Activated CD8-positive, alpha-beta memory T cell treated with anti-CD3 and anti-CD28 coated beads for 4 hours (primary cell): ENCODE data around the gene KCNQ1OT1.
"Not testable (repeated sequence)": the region's sequence is repeated elsewhere in the genome, so short reads cannot be mapped to it uniquely, and the experiment has no call there.

Experiments
- DNase-seq, 2 donors: peaks; one replicate each; pipeline ENCODE4 v3.0.0-alpha.2; 2020; ENCODE audit warnings: low read depth in 2 of 2

KCNQ1OT1 gene

DNA sequence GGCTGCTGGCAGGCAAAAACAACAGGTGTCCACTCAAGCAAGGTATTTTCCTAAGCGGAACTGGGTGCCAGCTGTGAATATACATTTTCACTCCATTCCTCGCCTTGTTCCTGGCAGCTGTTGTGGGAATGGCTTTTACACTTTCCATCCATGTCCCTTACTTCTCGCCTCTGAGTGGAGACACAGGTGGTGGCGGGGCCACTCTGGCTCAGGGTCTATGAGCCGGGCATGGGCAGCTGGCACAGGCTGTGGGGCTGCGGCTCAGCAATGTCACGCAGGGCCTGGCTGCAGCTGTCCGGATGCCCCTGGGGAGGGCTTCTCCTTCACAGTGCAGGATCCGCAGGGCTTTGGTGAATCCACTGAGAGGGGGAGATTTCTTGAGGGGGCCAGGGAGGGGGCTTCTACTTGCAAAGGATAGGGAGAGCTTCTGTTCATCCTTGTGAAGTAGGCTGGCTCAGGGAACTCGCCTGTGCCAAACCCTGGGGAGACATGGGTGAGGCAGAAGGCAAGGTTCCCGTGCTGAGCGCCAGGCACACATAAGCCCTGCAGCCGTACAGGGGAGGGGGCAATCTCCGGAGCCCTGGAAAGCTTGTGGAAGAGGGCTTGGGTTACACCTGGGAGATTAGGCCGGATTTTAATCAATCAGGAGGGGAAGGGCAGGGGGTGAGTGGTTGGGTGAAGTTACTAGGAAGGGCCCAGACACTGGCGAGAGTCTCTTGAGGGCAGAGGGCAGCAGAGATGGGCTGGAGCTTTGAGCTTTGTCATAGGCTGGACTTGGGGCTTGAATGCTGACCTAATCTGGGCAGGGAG, 45.7 kb downstream of the KCNQ1OT1 start:
- DNase-seq, result no peak

DNA sequence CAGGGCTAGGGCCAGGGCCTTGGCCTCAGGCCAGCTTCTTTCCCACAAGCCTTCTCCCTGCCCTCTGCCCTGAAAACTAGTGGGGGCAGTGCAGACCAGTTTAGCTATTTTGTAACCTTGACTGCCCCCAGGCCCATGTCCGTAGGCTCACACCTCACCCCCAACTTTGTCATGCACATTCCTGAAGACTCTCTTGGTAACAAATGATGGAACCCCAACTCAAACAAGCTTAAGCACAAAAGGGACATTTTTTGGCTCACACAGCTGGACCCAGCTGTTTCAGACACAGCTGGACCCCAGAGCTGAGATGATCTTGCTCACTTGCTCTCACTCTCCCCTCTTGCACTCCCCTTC, 46.6 kb downstream of the KCNQ1OT1 start:
- no peak for DNase-seq

DNA sequence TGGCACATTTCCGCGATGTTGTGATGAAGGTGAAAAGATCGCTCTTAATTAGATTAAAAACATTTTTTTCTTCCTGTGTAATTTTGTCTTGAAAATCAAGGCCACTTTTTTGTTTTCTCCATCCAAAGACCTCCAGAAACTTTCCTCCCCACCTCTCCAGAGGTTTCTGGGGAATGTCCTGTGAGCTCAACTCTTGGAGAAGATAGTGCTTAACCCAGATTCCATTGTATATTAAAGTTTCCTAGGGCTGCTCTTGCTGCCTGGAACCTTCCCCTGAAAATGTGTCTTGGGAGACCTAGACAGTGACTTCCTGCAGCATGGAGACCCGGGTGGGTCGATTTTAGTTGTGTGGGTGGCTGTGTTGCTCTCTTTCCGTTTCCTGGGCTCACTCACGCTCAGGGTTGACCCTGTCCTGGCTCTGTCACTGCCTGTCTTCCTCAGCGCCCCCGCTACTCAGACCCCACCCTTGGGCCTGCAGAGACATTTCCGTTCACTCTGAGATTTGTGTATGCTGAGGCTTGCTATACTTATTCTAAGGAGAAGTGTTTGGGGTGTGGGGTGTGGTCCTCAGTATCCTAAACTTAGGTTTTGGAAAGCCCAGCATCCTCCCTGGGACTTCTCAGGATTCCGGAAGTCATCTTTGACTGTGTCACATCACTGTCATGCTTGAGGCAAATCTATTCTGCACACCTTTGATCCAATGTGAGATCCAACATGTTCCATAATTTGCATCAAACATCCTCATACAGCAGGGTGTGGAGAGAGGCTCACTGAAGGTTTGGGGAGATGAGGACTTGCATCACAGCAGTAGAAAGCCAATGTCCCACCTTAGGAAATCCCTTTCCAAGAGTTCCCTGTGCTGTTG, 47.2 kb downstream of the KCNQ1OT1 start:
- DNase-seq, result no peak

DNA sequence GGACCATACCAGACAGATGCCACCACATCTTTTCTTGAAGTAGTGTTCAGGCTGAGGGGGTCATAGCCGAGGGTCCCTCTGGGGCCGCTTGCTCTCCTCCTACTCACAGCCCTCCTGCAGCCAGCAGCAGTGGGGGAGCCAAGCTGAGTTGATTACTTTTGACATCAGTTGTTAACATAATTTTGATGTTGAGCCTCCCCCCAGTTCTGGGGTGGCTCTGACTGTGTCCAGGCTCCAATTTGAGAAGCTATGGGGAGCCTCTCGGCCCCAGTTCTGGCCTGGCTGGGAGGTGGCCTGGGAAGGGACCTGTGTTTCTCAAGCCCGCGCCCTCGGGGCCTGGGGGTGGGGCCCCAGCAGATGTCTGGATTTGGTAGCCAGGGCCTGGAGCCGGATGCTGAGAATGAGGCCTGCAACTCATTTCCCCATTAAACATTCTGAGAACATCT, 47.9 kb downstream of the KCNQ1OT1 start:
- DNase-seq, result no peak

DNA sequence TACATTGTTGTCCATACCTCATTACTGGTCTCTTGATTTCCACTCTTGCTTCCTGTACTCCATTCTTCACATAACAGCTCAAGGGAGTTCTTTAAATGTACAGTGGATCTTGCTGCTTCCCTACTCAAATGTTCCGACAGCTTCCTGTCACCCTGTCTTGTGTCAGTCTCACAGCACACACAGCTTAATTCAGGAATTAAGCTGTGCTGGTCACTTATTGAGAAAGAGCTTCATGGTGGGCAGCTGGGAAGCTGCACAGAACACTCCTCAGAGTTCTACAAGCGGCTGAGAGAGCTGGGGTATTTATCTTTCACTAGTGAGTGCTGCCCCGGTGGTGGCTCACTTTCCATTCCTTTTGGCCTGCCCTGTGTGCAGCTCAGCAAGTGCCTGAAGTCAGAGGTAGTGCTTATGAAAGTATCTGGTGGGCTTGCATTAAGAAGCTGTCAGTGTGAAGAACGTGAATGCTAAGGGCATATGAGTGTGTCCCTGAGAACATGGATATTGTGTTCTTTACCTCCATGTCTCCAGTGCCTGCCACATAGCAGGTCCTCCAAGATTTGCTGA, 48.7 kb downstream of the KCNQ1OT1 start:
- DNase-seq, result no peak

DNA sequence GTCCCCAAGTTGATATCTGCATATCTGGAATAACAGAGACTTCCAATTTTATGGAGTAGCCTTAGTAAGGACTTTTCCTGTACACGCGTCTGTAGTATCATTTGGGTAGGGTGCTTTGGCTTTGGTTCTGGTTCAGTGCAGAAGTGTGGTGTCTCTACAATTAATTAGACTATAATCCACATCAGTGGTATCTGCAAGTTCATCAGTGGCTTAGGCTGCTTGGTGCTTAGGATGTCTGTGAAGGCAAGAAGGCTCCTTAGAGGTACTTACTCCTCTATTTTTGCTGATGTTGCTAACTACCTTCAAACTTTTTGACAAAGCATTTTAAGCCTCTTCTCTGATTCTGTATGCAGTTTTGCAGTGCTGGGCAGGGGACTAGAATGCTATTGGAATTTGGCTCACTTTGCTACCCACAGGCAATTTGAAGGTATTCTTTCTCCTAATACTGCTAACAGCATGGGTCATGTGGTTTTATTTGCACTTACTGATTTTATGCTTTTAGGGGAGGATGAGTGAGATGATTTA, 49.4 kb downstream of the KCNQ1OT1 start:
- DNase-seq, result no peak

DNA sequence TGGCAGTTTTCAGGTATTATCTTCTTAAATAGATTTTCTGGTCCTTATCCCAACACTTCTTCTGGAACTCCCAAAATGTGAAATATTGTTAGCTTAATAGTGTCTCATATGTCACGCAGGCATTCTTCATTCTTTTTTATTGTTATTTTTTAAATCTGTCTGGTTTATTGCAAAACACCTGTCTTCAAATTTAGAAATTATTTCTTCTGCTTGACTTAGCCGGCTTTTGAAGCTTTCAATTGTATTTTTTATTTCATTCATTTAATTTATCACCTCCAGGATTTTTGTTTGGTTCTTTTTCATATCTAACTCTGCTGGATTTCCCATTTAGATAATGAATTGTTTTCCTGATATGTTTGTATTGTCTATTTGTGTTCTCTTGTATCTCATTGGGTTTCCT, 49.9 kb downstream of the KCNQ1OT1 start:
- DNase-seq, result no peak

DNA sequence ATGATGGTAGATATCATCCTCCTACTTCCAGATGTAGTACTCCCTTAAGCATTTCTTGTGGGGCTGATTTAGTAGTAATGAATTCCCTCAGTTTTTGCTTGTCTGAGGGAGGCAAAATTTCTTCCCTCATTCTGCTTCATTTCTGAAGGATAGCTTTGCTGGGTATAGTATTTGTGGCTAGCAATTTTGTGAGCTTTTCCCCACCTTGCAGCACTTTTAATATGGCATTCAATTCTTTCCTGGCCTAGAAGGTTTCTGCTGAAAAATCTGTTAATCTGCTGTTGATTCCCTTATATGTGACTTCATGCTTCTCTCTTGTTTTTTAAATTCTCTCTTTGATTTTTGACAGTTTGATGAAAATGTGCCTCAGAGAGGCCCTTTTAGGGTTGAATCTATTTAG, 50.4 kb downstream of the KCNQ1OT1 start:
- DNase-seq, result no peak

DNA sequence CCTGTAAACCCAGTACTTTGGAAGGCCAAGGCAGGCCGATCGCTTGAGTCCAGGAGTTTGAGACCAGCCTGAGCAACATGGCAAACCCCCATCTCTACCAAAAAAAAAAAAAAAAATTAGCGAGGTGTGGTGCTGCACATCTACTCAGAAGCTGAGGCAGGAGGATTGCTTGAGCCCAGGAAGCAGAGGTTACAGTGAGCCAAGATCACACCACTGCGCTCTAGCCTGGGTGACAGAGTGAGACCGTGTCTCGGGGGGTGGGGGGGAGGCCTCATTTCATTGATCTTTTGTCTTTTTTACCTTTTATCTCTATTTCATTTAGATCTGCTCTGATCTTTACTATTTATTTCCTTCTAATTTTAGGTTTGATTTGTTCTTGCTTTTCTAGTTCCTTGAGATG, 51.8 kb downstream of the KCNQ1OT1 start:
- no peak for DNase-seq

DNA sequence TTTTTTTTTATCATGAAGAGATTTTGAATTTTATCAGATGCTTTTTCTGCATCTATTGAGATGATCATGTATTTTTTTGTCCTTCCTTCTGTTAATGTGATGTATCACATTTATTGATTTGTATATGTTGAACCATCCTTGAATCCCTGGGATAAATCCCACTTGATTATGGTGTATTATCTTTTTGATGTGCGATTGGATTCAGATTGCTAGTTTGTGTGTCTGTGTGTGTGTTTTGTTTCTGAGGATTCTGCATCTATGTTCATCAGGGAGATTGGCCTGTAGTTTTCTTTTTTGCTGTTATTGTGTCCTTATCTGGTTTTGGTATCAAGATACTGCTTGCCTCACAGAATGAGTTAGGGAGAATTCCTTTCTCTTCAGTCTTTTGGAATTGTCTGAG, 52.6 kb downstream of the KCNQ1OT1 start:
- no peak for DNase-seq

DNA sequence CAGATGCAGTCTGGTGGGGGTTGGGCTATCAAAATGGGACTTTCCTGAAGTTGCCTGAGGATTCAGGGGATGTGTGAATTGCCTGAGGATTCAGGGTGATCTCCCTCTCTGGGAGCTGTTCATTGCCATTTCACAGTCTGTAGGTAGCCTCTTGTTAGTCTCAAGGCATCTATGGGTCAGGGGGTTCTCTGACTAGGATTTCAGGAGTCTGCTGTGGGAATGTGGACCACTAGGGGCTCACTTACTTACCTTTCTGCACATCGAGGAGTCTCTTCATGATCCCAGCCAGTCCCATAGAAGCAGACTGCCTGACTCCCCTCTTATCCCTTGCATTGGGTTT, 54.0 kb downstream of the KCNQ1OT1 start:
- no peak for DNase-seq

DNA sequence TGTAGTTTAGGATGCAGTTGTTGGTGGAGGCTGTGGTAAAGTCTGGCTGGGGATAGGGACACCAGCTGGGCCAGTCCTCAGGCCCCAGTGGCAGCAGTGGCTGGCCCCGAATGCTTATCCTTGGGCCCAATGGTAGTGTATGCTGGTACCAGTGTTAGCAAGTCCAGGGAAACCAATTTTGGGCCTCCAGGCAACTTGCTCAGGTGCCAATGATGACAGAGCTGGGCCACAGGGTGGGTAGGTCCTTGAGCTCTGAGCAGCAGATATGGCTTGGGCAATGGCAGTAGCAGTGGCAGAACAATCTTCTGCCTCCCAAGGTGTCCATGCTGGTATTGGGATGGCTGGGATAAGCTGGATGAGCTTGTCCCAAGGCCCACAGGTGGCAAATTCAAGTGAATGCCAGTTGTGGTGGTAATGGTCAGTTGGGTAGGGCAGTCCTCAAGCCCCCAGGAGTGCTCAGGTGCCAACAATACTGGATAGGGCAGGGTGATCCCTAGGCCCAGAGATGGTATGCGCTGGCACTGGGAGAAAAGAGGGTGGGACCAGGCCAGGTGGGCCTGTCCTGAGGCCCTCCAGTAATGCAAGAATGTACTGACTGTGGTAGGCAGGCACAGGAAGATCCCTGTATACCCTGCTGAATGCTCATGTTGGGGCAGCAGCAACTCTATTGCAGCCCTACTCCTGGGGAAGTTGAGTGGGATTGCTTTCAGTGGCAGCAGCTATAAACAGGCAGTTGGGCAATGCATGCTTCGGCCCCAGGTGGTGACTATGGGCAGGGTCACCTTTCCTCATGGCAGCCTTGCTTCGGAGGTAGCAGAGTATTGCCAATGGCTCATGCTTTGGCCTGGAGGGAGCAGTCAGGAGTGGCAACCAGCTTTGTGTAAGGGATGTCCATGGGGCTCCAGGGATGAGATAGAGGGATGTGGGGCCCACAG, 54.7 kb downstream of the KCNQ1OT1 start:
- no peak for DNase-seq

DNA sequence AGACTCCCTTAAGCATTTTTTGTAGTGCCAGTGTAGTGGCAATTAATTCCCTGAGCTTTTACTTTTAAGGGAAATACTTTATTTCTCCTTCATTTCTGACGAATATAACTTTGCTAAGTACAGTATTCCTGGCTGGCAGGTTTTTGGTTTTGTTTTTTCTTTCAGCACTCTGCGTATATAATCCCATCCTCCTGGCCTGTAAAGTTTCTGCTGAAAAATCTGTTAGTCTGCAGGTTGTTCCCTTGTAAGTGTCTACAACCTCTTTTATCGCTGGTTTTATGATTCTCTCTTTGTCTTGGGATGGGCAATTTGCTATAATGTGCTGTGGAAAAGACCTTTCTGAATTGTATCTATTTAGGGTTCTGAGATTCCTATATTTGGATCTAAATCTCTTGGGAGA, 56.0 kb downstream of the KCNQ1OT1 start:
- DNase-seq, result no peak

DNA sequence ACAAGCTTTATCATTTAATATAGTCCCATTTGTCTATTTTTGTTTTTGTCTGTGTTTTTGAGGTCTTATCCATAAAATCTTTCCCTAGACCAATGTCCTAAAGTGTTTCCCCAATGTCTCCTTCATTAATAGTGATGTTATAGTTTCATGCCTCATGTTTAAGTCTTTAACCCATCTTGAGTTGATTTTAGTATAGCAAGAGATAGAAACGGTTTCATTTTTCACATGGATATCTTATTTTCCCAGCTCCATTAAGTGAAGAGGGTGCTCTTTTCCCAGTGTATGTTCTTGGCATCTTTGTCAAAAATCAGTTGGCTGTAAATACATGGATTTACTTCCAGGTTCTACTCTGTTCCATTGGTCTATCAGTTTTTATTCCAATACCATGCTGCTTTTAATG, 58.2 kb downstream of the KCNQ1OT1 start:
- DNase-seq, result no peak

DNA sequence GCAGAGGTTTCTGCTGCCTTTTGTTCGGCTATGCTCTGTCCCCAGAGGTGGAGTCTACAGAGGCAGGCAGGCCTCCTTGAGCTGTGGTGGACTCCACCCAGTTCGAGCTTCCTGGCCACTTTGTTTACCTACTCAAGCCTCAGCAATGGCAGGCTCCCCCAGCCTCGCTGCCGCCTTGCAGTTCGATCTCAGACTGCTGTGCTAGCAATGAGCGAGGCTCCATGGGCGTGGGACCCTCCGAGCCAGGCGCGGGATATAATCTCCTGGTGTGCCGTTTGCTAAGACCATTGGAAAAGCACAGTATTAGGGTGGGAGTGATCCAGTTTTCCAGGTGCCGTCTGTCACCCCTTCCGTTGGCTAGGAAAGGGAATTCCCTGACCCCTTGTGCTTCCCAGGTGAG, 60.0 kb downstream of the KCNQ1OT1 start:
- DNase-seq, result not testable (repeated sequence)

DNA sequence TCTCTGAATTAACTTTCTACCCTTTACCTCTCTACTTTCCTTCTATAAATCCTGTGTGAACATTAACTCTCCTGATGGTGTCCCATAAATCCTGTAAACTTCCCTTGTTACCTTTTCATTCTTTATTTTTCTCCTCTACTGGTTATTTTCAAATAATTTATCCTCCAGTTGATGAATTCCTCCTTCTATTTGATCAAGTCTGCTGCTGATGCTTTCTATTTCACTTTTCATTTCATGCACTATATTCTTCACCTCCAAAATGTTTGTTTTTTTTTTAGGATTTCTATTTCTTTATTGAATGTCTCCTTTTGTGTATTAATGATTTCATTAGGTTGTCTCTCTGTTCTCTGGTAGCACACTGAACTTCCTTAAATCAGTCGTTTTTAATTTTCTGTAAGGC, 68.6 kb downstream of the KCNQ1OT1 start:
- DNase-seq, result no peak

DNA sequence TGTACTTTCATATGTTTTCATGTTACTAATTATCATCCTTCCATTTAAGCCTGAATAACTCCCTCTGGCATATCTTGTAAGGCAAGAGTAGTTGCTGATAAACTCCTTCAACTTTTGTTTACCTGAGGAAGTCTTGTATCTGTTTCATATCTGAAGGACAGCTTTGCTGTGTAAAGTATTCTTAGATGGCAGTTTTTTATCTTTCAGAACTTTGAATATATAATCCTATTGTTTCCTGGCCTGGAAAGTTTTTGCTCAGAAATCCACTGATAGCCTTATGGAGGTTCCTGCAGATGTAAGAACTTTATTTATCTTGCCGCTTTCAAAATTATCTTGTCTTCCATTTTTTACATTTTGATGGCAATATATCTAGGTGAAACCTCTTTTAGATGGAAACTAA, 69.1 kb downstream of the KCNQ1OT1 start:
- no peak for DNase-seq

DNA sequence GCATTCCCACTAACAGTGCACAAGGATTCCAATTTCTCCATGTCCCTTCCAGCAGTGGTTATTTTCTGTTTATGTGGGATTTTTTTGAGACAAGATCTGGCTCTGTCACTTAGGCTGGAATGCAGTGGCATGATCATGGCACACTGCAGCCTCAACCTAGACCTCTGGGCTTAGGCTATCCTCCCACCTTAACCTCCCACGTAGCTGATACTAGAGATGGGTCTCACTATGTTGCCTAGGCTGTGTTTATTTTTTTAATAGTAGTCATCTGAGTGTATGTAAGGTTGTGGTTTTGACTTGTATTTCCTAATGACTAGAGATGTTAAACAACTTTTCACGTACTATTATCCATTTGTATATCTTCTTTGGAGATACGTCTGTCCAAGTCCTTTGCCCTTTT, 74.6 kb downstream of the KCNQ1OT1 start:
- DNase-seq, result no peak

DNA sequence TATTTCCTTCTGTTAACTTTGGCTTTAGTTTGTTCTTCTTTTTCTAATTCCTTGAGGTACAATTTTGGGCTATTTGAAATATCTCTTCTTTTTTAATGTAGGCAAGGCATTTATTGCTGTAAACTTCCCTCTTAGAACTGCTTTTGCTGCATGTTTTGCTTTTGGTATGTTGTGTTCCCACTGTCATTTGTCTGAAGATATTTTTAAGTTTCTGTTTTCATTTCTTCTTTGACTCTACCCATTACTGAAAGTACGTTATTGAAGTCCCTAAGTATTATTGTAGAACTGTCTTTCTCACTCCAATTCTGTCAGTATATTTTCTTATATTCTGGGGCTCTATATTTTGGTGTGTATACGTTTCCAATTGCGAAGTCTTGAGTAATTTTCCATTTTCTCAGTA, 77.9 kb downstream of the KCNQ1OT1 start:
- DNase-seq, result no peak

DNA sequence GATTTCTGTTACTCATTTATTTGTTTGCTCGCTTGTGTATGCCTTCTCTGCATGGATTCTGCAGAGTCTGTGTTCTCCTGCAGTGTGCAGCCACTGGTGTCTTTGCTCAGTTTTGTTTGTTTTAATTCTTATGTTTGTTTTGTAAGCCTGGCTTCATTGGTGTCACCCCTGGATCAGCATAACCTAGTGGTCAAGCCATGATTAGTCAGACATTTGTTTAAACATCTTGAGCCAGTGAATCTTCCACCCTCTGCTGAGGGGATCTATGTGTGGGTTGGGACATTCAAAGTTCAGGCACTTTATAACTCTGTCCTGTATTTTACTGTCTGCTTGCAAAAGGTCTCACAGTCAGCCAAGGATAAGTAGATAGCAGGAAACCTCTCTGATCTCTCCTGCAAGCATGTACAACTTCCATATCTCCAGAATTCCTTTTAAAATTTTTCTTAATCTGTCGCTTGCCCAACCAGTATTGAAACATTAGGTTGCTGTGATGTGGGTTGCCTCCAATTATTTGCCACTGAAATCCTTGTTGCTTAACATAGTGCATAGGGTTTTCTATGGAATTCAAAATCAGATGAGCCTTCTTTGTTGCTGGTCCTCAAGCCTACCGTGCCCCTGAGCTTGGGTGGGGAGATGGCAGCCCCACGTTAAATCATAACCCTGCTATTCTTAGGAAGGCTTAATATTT, 86.8 kb downstream of the KCNQ1OT1 start:
- no peak for DNase-seq

DNA sequence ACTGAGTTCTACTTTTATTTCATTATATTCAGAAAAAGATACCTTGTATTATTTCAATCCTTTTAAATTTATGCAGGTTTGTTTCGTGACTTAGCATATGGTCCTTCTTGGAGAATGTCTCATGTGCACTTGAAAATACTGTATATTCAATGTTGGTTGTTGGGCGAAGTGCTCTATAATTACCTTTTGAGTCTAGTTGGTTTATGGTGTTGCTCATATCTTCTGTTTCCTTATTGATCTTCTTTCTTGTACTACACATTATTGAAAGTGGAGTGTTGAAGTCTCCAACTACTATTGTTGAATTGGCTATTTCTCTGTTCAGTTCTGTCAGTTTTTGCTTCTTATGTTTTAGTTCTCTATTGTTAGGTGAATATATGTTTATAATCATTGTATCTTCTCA, 90.4 kb downstream of the KCNQ1OT1 start:
- DNase-seq, result no peak
